ENCODE data around the gene WASF2. TPM values are rescaled to one million over a fixed set of nuclear protein-coding genes. Genes with fewer than 3 reads are reported as not detected.

The WASF2 gene
- total and polyA plus RNA-seq, 2 of the 13 experiments (the other 11 are each of a cell fraction or from before 2014, with no cell fraction given) = 10.4 to 27.7 TPM

GRCh38 chr1:27519331-27520258, 29.6 kb upstream of the WASF2 start (continued):
- TF ChIP-seq ARID4A (CRISPR knock-in tag; IDR thresholded peaks at IDR 0.05; ENCODE audit: borderline replicate concordance) (0 out of 2 replicates have a peak, but pooled peaks have one; percentile 19), HNRNPK (IDR thresholded peaks at IDR 0.05; ENCODE audit: low read depth, low read length, poor library complexity, severe bottlenecking) (no peak), CCAR2 (optimal IDR thresholded peaks at IDR 0.05; ENCODE audit: low read depth, low read length) (no peak), CERS6 (CRISPR knock-in tag; IDR thresholded peaks at IDR 0.05) (no peak), SPEN (CRISPR knock-in tag; IDR thresholded peaks at IDR 0.05; ENCODE audit: low read depth) (no peak), NR3C1 (CRISPR knock-in tag; IDR thresholded peaks at IDR 0.05) (no peak), KDM5A (IDR thresholded peaks at IDR 0.05; ENCODE audit: borderline replicate concordance, low read length) (no peak), ZNF580 (CRISPR knock-in tag; IDR thresholded peaks at IDR 0.05; ENCODE audit: borderline replicate concordance, low read depth) (no peak), ZC3H4 (CRISPR knock-in tag; IDR thresholded peaks at IDR 0.05; ENCODE audit: borderline replicate concordance) (no peak), ZNF331 (CRISPR knock-in tag; IDR thresholded peaks at IDR 0.05) (no peak), GLMP (CRISPR knock-in tag; IDR thresholded peaks at IDR 0.05; ENCODE audit: borderline replicate concordance) (no peak), NBN (conservative IDR thresholded peaks at IDR 0.05) (no peak), KLF13 (CRISPR knock-in tag; IDR thresholded peaks at IDR 0.05) (no peak), ZIK1 (CRISPR knock-in tag; IDR thresholded peaks at IDR 0.05; ENCODE audit: borderline replicate concordance, low read depth) (no peak), PAX8 (CRISPR knock-in tag; IDR thresholded peaks at IDR 0.05; ENCODE audit: borderline replicate concordance) (no peak), ZNF232 (CRISPR knock-in tag; IDR thresholded peaks at IDR 0.05; ENCODE audit: borderline replicate concordance) (no peak), PRDM15 (CRISPR knock-in tag; IDR thresholded peaks at IDR 0.05) (no peak), DNMT1 (CRISPR knock-in tag; IDR thresholded peaks at IDR 0.05) (no peak)
